GM12878 (cell line): ENCODE measurements around the gene C8G. TPM values are rescaled to one million over a fixed set of nuclear protein-coding genes. Genes with fewer than 3 reads are reported as not detected.

Experiments used
- ATAC-seq: fragments of 200-7000 bp; cut with Tn5 transposase; 3 replicates; pipeline ENCODE4 v1.9.1; 2020; ENCODE audit warnings: mild to moderate bottlenecking, moderate library complexity
- BruUV-seq: library from RNA; stranded (reverse); fragments of 400-500 nt; replicated peaks from 2 replicates; lab custom pipeline; 2021; lab: Mats Ljungman, UMichigan
- CTCF ChIA-PET: fragments of 300-600 bp; sonication (Branson Sonifier 250); formaldehyde crosslinking; extraction: SDS; loops from one replicate; lab custom pipeline; 2021; ENCODE audit warnings: inconsistent platforms; lab: Yijun Ruan, JAX
- POLR2A ChIA-PET: fragments of 350-600 bp; formaldehyde crosslinking; extraction: SDS; loops from one replicate; lab custom pipeline; 2021; ENCODE audit warnings: inconsistent platforms; lab: Charles Lee
- RAD21 ChIA-PET: fragments of 300-600 bp; sonication (Branson Sonifier 250); formaldehyde crosslinking; loops from one replicate; lab custom pipeline; 2023; ENCODE audit warnings: antibody characterized with exemption; ENCODE audit not compliant: unreplicated experiment; lab: Charles Lee
- SMC1A ChIA-PET: fragments of 300-600 bp; sonication (Branson Sonifier 250); formaldehyde crosslinking; loops from one replicate; lab custom pipeline; 2023; ENCODE audit not compliant: unreplicated experiment, uncharacterized antibody; lab: Charles Lee
- DNase-seq: peaks from one replicate; pipeline ENCODE4 v3.0.0-alpha.2; 2011; ENCODE audit warnings: low read depth, low spot score
- FAIRE-seq: peaks from 3 replicates; lab custom pipeline; 2011; peaks lifted over from hg19 to GRCh38; lab: Jason Lieb, UNC
- H2AFZ ChIP-seq: 2 replicates; pipeline ENCODE4 v1.6.0; 2011; ENCODE audit warnings: low read depth, low read length, control low read depth; ENCODE audit not compliant: control insufficient read depth
- H3K27ac ChIP-seq: 2 replicates; pipeline ENCODE4 v1.5.1; 2011; ENCODE audit warnings: control low read depth; ENCODE audit not compliant: control insufficient read depth, insufficient read depth
- H3K27me3 ChIP-seq, 2 experiments: replicated peaks in 1 of 2; 2 replicates each; pipeline versions ENCODE4 v1.6.0 to v1.6.1; 2011; ENCODE audit warnings: low read length in 1 of 2; ENCODE audit not compliant: control insufficient read depth in 2 of 2, insufficient read depth in 2 of 2
- H3K36me3 ChIP-seq, 2 experiments: 2 replicates each; pipeline ENCODE4 v1.5.1; 2011; ENCODE audit warnings: low read length in 1 of 2; ENCODE audit not compliant: control insufficient read depth in 2 of 2, insufficient read depth in 2 of 2
- H3K4me1 ChIP-seq: 2 replicates; pipeline ENCODE4 v1.6.1; 2011; ENCODE audit warnings: mild to moderate bottlenecking, low read length, moderate library complexity, mixed read lengths; ENCODE audit not compliant: control insufficient read depth, insufficient read depth
- H3K4me2 ChIP-seq: 2 replicates; pipeline ENCODE4 v1.6.0; 2011; ENCODE audit warnings: control low read depth; ENCODE audit not compliant: control insufficient read depth, insufficient read depth
- H3K4me3 ChIP-seq: fragments of 200-600 bp; sonication (generic); 2 replicates; pipeline ENCODE4 v1.5.1; 2016
- H3K79me2 ChIP-seq: 2 replicates; pipeline ENCODE4 v1.6.0; 2011; ENCODE audit warnings: low read length; ENCODE audit not compliant: control insufficient read depth, insufficient read depth
- H3K9ac ChIP-seq: 2 replicates; pipeline ENCODE4 v1.8.0; 2011; ENCODE audit warnings: low read length, control low read depth, mixed read lengths; ENCODE audit not compliant: control insufficient read depth, insufficient read depth
- H3K9me3 ChIP-seq: replicated peaks from 3 replicates; pipeline ENCODE4 v1.5.1; 2011; ENCODE audit warnings: mild to moderate bottlenecking, low read length; ENCODE audit not compliant: control insufficient read depth, insufficient read depth
- H4K20me1 ChIP-seq: 2 replicates; pipeline ENCODE4 v1.6.0; 2011; ENCODE audit not compliant: control insufficient read depth, insufficient read depth
- BRCA1 ChIP-seq: IDR thresholded peaks from 2 replicates; pipeline ENCODE4 v1.6.1; 2011; ENCODE audit warnings: low read depth, low read length, improper control_type of control experiment
- CEBPB ChIP-seq, 2 experiments: fragments of 150-350 bp in 1 of 2; IDR thresholded peaks; 2 replicates each; pipeline ENCODE4 v1.6.1; 2012 to 2014; ENCODE audit warnings: low read depth in 2 of 2, low read length in 2 of 2, borderline replicate concordance in 1 of 2, inconsistent platforms in 1 of 2
- FOS ChIP-seq: IDR thresholded peaks from 3 replicates; pipeline ENCODE4 v1.6.1; 2011; ENCODE audit warnings: borderline replicate concordance; ENCODE audit not compliant: insufficient read length; ENCODE audit errors: extremely low read depth
- GATAD2B ChIP-seq: fragments of 450-650 bp; conservative IDR thresholded peaks from 2 replicates; pipeline ENCODE4 v1.6.1; 2017; ENCODE audit warnings: low read depth, mild to moderate bottlenecking, moderate library complexity
- HCFC1 ChIP-seq: fragments of 150-350 bp; IDR thresholded peaks from 2 replicates; pipeline ENCODE4 v1.6.1; 2014; ENCODE audit warnings: low read length
- NR2C1 ChIP-seq: fragments of 450-650 bp; IDR thresholded peaks from 2 replicates; pipeline ENCODE4 v1.6.1; 2017; ENCODE audit warnings: antibody characterized with exemption, mild to moderate bottlenecking, moderate library complexity
- YBX1 ChIP-seq: fragments of 450-650 bp; IDR thresholded peaks from 2 replicates; pipeline ENCODE4 v1.6.1; 2016; ENCODE audit warnings: antibody characterized with exemption
- ZNF24 ChIP-seq: fragments of 450-650 bp; IDR thresholded peaks from 2 replicates; pipeline ENCODE4 v1.6.1; 2017; ENCODE audit warnings: antibody characterized with exemption, mild to moderate bottlenecking
- ZNF274 ChIP-seq: IDR thresholded peaks from one replicate; pipeline ENCODE4 v1.8.0; 2011; ENCODE audit not compliant: insufficient read length, insufficient read depth
- WGBS: methylation state at CpG from one replicate; pipeline ENCODE4 v1.1.6; 2016; ENCODE audit warnings: low lambda C conversion rate; ENCODE audit not compliant: insufficient replicate concordance, insufficient coverage; ENCODE audit errors: missing lambda C conversion rate; 5-methylcytosine and 5-hydroxymethylcytosine counted together
- in situ Hi-C: fragments of 300-500 bp; cut with MboI; formaldehyde crosslinking; loops from 9 replicates; pipeline ENCODE4 v1.14.3; 2018; ENCODE audit warnings: mixed read lengths
- intact Hi-C: fragments of 100-400 bp; cut with micrococcal nuclease; formaldehyde crosslinking; loops from one replicate; pipeline ENCODE4 v1.14.2; 2022; ENCODE audit not compliant: unreplicated experiment
- polyA plus RNA-seq, 11 experiments: library from polyadenylated mRNA; depleted of rRNA in 4 of 11; unstranded in 6 of 11; stranded (reverse) in 5 of 11; fragments of >200 nt; fragmentation: Nextera tagmentation in 4 of 11; fragmentation: Illumina TruSeq in 1 of 11; extraction: Ambion mirVana in 4 of 11; extraction: Trizol in 1 of 11; gene quantifications; 1 replicate in 1 of 11; 2 replicates in 10 of 11; pipeline versions ENCODE4 v1.2.1 to v1.2.3, GENCODE V29; 2011 to 2016; ENCODE audit warnings: inconsistent platforms in 2 of 11, missing spikeins in 2 of 11, low read depth in 1 of 11
- total RNA-seq, 4 experiments: library from RNA; depleted of rRNA in 3 of 4; stranded (reverse); fragments of >200 nt in 3 of 4; fragmentation: Illumina TruSeq in 1 of 4; extraction: Trizol in 1 of 4; gene quantifications; 2 replicates each; pipeline versions ENCODE4 v1.2.1 to v1.2.3, GENCODE V29; 2013 to 2021
- TF ChIP-seq, protein P1 (sequence below): fragments of 450-650 bp; IDR thresholded peaks from 2 replicates; pipeline ENCODE4 v1.6.1; 2014; ENCODE audit warnings: mild to moderate bottlenecking
- TF ChIP-seq, protein P2 (sequence below): IDR thresholded peaks from 2 replicates; pipeline ENCODE4 v1.6.1; 2012; ENCODE audit warnings: mild to moderate bottlenecking, low read depth, low read length
- TF ChIP-seq, protein P3 (sequence below): fragments of 450-650 bp; IDR thresholded peaks from 2 replicates; pipeline ENCODE4 v1.6.1; 2017; ENCODE audit warnings: borderline replicate concordance
- TF ChIP-seq, protein P4 (sequence below): fragments of 450-650 bp; IDR thresholded peaks from 2 replicates; pipeline ENCODE4 v1.6.1; 2016; ENCODE audit warnings: mild to moderate bottlenecking

C8G gene
- total and polyA plus RNA-seq, 10 of the 15 experiments (the other 5 are each of a cell fraction or from before 2014, with no cell fraction given): 0.26 to 0.69 (median 0.50) TPM; not detected in 7

DNA sequence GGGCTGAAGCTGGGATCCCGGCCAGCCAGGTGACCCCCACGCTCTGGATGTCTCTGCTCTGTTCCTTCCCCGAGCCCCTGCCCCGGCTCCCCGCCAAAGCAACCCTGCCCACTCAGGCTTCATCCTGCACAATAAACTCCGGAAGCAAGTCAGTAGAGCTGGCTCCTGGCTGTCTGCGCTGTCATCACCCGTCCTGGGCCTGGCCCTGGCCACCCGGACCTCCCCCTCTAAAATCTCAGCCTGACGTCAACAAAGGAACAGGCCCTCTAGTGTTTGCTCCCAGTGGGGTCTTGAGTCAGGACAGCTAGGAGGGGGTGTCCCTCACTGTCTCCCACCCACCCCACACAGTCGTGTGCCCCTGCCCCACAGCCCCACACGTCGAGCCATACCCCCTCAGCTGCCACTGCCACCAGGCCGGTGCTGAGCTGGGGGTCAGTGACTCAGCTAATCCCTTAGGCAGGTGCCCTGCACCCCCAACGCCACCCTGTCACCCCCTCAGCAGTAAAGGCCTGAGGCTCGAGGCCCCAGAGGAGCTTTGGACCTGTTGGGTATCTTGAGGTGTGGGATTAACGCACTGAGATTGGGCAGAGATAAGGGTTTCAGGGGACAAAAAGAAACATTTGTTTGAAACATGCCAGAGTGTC lies 36.7 kb downstream of the C8G start (continued):
- TF ChIP-seq FOS (no peak), CEBPB (IDR thresholded peaks at IDR 0.05; ENCODE audit: borderline replicate concordance in 1 of 2, low read depth in 2 of 2, low read length in 2 of 2) (no peak), ZNF274 (no peak)

DNA sequence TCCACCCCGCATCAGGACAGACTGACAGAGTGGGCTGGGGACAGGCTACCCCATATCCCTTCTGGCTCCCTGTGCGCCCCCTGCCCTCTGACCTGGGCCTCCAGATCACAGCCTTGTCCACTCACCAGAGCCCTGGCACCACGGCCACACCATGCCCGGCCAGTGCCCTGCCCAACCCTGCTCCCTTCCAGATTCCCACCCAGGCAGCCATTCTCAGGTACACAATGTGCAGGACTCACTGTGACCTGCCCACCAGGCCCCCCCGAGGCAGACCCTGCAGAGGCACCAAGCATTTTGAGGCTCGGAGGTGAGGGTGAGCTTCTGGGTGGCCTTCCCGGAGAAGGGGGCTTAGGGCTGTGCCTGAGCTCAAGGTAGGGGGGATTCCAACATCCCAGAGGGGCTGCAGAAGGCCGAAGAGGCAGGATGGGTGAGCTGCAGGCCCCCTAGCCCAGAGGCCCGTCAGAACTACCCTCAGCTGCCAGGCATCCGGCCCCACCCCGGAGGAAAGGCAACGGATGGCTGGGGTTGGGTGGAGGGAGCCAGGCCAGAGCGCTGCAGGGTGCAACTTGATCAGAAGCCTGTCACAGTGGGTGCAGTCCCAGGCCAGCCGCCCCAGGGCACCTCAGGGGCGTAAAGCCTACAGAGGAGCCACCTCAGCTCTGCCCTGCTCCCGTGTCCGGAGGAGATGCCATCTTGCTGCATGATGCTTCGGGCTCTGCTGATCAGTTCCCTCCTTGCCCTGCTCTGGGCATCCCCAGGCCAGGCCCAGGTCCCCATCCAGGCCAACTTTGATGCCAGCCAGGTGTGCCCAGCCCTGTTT lies 37.4 kb downstream of the C8G start, which contains the start of gene LCNL1:
Gene LCNL1, plus strand, starts transcription at position 762 of the 820 bp plus-strand sequence. CDS start 594 bp downstream, outside the sequence.
- SMC1A ChIA-PET: no interaction called here
- H3K4me3 ChIP-seq: no peak within 1 kb of the TSS
- peaks cover 3% of the 10 kb centered on the region; the same call in 1 of the 2 replicates for H4K20me1 ChIP-seq
- peaks cover 5 to 6% of the 10 kb centered on the region in 2 experiments for H3K27me3 ChIP-seq
- in situ Hi-C loops (no loop called here), intact Hi-C loops (no loop called here)
- no peak within 1 kb of the TSS for H2AFZ ChIP-seq
- no TSS peak for BruUV-seq
- POLR2A ChIA-PET: no interaction called here
- no peaks in the 10 kb centered on the region for H3K79me2 ChIP-seq
- DNase-seq: no peak
- ATAC-seq: no peak; the same call in 2 of the 3 replicates
- RAD21 ChIA-PET: no interaction called here
- no peaks in the 10 kb centered on the region for H3K4me1 ChIP-seq
- WGBS: 39% methylated on average over 18 of the region's 18 CpGs
- no peak within 1 kb of the TSS for H3K9ac ChIP-seq
- CTCF ChIA-PET: interaction anchor here (1.0 kb wide), 1 partner anchor 190 kb away, joined by 3 read pairs; no protein-coding TSS in a partner anchor
- FAIRE-seq: no peak
- H3K36me3 ChIP-seq: no peaks in the 10 kb centered on the region
- no peaks in the 10 kb centered on the region for H3K9me3 ChIP-seq
- no peak within 1 kb of the TSS for H3K27ac ChIP-seq
- H3K4me2 ChIP-seq: no peak within 1 kb of the TSS
- TF ChIP-seq ZNF24 (no peak), ZNF274 (no peak), YBX1 (no peak), NR2C1 (no peak), BRCA1 (no peak), FOS (no peak), HCFC1 (no peak), GATAD2B (no peak)
- TF ChIP-seq, protein P1, sequence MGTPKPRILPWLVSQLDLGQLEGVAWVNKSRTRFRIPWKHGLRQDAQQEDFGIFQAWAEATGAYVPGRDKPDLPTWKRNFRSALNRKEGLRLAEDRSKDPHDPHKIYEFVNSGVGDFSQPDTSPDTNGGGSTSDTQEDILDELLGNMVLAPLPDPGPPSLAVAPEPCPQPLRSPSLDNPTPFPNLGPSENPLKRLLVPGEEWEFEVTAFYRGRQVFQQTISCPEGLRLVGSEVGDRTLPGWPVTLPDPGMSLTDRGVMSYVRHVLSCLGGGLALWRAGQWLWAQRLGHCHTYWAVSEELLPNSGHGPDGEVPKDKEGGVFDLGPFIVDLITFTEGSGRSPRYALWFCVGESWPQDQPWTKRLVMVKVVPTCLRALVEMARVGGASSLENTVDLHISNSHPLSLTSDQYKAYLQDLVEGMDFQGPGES: no peak
- TF ChIP-seq, protein P2, sequence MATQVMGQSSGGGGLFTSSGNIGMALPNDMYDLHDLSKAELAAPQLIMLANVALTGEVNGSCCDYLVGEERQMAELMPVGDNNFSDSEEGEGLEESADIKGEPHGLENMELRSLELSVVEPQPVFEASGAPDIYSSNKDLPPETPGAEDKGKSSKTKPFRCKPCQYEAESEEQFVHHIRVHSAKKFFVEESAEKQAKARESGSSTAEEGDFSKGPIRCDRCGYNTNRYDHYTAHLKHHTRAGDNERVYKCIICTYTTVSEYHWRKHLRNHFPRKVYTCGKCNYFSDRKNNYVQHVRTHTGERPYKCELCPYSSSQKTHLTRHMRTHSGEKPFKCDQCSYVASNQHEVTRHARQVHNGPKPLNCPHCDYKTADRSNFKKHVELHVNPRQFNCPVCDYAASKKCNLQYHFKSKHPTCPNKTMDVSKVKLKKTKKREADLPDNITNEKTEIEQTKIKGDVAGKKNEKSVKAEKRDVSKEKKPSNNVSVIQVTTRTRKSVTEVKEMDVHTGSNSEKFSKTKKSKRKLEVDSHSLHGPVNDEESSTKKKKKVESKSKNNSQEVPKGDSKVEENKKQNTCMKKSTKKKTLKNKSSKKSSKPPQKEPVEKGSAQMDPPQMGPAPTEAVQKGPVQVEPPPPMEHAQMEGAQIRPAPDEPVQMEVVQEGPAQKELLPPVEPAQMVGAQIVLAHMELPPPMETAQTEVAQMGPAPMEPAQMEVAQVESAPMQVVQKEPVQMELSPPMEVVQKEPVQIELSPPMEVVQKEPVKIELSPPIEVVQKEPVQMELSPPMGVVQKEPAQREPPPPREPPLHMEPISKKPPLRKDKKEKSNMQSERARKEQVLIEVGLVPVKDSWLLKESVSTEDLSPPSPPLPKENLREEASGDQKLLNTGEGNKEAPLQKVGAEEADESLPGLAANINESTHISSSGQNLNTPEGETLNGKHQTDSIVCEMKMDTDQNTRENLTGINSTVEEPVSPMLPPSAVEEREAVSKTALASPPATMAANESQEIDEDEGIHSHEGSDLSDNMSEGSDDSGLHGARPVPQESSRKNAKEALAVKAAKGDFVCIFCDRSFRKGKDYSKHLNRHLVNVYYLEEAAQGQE: no peak
- TF ChIP-seq, protein P3, sequence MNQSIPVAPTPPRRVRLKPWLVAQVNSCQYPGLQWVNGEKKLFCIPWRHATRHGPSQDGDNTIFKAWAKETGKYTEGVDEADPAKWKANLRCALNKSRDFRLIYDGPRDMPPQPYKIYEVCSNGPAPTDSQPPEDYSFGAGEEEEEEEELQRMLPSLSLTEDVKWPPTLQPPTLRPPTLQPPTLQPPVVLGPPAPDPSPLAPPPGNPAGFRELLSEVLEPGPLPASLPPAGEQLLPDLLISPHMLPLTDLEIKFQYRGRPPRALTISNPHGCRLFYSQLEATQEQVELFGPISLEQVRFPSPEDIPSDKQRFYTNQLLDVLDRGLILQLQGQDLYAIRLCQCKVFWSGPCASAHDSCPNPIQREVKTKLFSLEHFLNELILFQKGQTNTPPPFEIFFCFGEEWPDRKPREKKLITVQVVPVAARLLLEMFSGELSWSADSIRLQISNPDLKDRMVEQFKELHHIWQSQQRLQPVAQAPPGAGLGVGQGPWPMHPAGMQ: no peak
- TF ChIP-seq, protein P4, sequence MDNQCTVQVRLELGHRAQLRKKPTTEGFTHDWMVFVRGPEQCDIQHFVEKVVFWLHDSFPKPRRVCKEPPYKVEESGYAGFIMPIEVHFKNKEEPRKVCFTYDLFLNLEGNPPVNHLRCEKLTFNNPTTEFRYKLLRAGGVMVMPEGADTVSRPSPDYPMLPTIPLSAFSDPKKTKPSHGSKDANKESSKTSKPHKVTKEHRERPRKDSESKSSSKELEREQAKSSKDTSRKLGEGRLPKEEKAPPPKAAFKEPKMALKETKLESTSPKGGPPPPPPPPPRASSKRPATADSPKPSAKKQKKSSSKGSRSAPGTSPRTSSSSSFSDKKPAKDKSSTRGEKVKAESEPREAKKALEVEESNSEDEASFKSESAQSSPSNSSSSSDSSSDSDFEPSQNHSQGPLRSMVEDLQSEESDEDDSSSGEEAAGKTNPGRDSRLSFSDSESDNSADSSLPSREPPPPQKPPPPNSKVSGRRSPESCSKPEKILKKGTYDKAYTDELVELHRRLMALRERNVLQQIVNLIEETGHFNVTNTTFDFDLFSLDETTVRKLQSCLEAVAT: no peak
